ENCODE data around the gene CSPG4. TPM values are rescaled to one million over a fixed set of nuclear protein-coding genes. Genes with fewer than 3 reads are reported as not detected.

Gene CSPG4
- total RNA-seq, 1 experiment from 2014 or later: 0.20 TPM

DNA sequence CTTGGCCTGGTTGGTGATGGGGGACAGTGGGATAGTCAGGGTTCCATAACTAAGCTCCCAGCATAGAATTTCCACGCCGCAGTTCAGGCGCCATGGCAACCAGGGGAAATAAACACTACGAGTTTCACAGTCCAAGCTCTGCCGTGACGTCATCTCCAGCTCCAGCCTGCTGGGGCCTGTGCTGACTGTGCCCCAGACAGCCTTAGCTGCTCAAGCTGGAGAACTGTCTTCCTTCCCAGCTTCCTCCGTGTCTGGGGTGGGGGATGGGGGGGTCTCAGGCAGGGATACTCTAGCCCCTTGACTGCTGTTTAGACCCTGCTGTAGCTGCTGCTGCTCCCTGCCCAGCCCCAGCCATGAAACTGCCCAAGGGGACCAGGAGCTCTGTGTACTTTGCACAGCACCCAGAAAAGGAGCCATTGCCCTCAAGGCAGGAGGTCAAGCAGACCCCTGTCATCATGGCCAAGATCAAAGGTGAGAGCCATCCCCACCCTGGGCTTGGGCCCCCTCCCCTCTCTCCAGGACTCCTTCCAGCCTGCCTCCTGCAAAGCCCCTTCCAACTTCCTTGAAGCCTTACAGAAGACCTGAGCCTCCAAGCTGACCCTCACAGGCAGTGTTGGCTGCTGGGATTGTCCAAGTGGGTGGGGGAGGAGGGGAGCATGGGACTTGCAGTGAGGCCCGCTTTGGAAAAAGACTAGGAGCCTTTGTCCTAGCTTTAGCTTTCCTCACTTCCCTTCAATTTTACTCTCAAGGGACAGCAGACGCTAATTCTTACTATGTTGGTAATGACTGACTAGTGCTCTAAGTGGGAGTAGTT, 11.4 kb upstream of the CSPG4 start:
- no peak overlapping the region for H3K4me3 Mint-ChIP-seq (ENCODE audit: unreplicated experiment)
- ChIA-PET CTCF (interaction anchor here (0.6 to 1.7 kb wide), 6 partner anchors 9 to 205 kb away, joined by 3 to 8 read pairs (median 4); no protein-coding TSS in a partner anchor), POLR2A (interaction anchor here (0.6 kb wide), 3 partner anchors 14 to 84 kb away, joined by 3 to 4 read pairs (median 3); partner anchors contain the start of gene IMP3)
- H3K4me1 ChIP-seq: peaks cover 10% of the 10 kb centered on the region
- H3K4me3 ChIP-seq (ENCODE audit: low read depth, low read length): no peak overlapping the region
- peak overlapping the region; percentile 76 for H3K27ac Mint-ChIP-seq (ENCODE audit: unreplicated experiment)
- H3K9me3 Mint-ChIP-seq (ENCODE audit: unreplicated experiment): no peaks in the 10 kb centered on the region
- no peaks in the 10 kb centered on the region for H3K27me3 ChIP-seq (replicated peaks; ENCODE audit: control insufficient read depth, insufficient read depth, low read length)
- intact Hi-C loops (cut with micrococcal nuclease; ENCODE audit: unreplicated experiment): loop anchor here (10.0 kb wide), 1 partner anchor 201 kb away; no protein-coding TSS in a partner anchor
- no peaks in the 10 kb centered on the region for H3K4me1 Mint-ChIP-seq (ENCODE audit: low read depth, unreplicated experiment)
- BruUV-seq (replicated peaks): no TSS peak
- no peaks in the 10 kb centered on the region for H3K9me3 ChIP-seq
- no peaks in the 10 kb centered on the region for H3K27me3 Mint-ChIP-seq (ENCODE audit: insufficient read depth, unreplicated experiment)
- no peaks in the 10 kb centered on the region for H3K36me3 Mint-ChIP-seq (ENCODE audit: insufficient read depth, unreplicated experiment)
- no peak for TF ChIP-seq CTCF (IDR thresholded peaks at IDR 0.05; ENCODE audit: insufficient read depth in 1 of 2, low read depth in 1 of 2, low read length in 1 of 2, severe bottlenecking in 1 of 2, unreplicated experiment in 1 of 2)
- DNase-seq: peak; percentile 80
- H3K36me3 ChIP-seq (ENCODE audit: control insufficient read depth, insufficient read depth, low read length): no peaks in the 10 kb centered on the region

DNA sequence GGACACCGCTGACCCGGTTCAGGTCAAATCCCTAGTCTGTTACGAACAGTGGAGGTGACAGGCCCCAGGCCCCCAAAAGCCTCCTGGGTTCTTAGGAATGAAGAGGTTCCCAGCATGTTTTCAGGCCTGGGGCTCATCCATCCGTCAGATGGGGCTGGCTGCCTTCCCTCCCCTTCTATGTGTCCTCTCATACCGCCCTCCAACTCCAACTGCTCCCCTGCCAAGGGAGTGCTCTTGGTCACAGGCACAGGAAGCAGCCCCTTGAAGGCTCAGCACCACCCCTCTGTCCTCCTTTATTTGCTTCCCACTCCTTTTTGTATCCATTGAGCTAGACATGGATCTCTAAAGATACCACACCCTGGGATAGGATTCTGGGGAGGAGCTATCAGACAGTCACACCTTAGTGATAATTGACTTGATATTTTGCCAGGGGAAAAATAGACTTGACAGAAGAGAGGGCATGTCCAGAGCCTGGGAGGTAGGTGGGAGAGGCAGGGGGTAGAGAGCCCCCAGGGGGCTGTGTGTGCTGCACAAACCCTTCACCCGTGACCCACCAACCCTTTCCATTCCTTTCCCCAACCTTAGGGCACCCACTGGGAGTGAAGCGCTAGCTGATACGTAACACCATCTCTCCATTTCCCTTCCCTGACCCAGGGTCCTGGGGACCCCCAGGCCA, 10.7 kb upstream of the CSPG4 start:
- Mint-ChIP-seq H3K27ac (ENCODE audit: unreplicated experiment) (peak overlapping the region; percentile 76), H3K36me3 (ENCODE audit: insufficient read depth, unreplicated experiment) (no peaks in the 10 kb centered on the region), H3K9me3 (ENCODE audit: unreplicated experiment) (no peaks in the 10 kb centered on the region), H3K27me3 (ENCODE audit: insufficient read depth, unreplicated experiment) (no peaks in the 10 kb centered on the region), H3K4me3 (ENCODE audit: unreplicated experiment) (no peak overlapping the region), H3K4me1 (ENCODE audit: low read depth, unreplicated experiment) (no peaks in the 10 kb centered on the region)
- H3K36me3 ChIP-seq (ENCODE audit: control insufficient read depth, insufficient read depth, low read length): no peaks in the 10 kb centered on the region
- CTCF ChIA-PET: interaction anchor here (0.6 to 1.7 kb wide), 6 partner anchors 10 to 1866 kb away, joined by 3 to 8 read pairs (median 4); no protein-coding TSS in a partner anchor
- DNase-seq: no peak
- intact Hi-C loops (cut with micrococcal nuclease; ENCODE audit: unreplicated experiment): loop anchor here (10.0 kb wide), 1 partner anchor 201 kb away; no protein-coding TSS in a partner anchor
- peaks cover 10% of the 10 kb centered on the region for H3K4me1 ChIP-seq
- POLR2A ChIA-PET: interaction anchor here (0.6 kb wide), 3 partner anchors 15 to 83 kb away, joined by 3 to 4 read pairs (median 3); partner anchors contain the start of gene IMP3
- H3K27me3 ChIP-seq (replicated peaks; ENCODE audit: control insufficient read depth, insufficient read depth, low read length): no peaks in the 10 kb centered on the region
- H3K4me3 ChIP-seq (ENCODE audit: low read depth, low read length): no peak overlapping the region
- BruUV-seq (replicated peaks): no TSS peak
- no peak for TF ChIP-seq CTCF (IDR thresholded peaks at IDR 0.05; ENCODE audit: insufficient read depth in 1 of 2, low read depth in 1 of 2, low read length in 1 of 2, severe bottlenecking in 1 of 2, unreplicated experiment in 1 of 2)
- H3K9me3 ChIP-seq: no peaks in the 10 kb centered on the region
